Body of pancreas (tissue), 4 donors: Measurements from ENCODE around the gene UBR3. TPM values are rescaled to one million over a fixed set of nuclear protein-coding genes. Genes with fewer than 3 reads are reported as not detected.
"Not testable (repeated sequence)": the region's sequence is repeated elsewhere in the genome, so short reads cannot be mapped to it uniquely, and the experiment has no call there.

Source experiments
- ATAC-seq: fragments of 150-250 bp; one replicate; pipeline ENCODE4 v1.9.1; 2016
- DNase-seq, 4 donors: peaks; one replicate each; pipeline ENCODE4 v3.0.0-alpha.2; 2019
- H3K27ac ChIP-seq, 4 donors: fragments of 200-600 bp; sonication (generic); 1 replicate in 3 of 4; 2 replicates in 1 of 4; pipeline versions ENCODE4 v1.5.1 to v1.6.1; 2016 to 2019; ENCODE audit warnings: mild to moderate bottlenecking in 1 of 4, mixed read lengths in 1 of 4, moderate library complexity in 1 of 4
- H3K27me3 ChIP-seq, 2 donors: fragments of 200-600 bp; sonication (generic); one replicate each; pipeline ENCODE4 v1.6.0; 2016; ENCODE audit warnings: mild to moderate bottlenecking in 1 of 2
- H3K36me3 ChIP-seq, 2 donors: fragments of 200-600 bp; sonication (generic); replicated peaks in 1 of 2; 2 replicates each; pipeline ENCODE4 v1.5.1; 2016; ENCODE audit warnings: low read depth in 2 of 2; ENCODE audit not compliant: insufficient read depth in 1 of 2
- H3K4me1 ChIP-seq: fragments of 200-600 bp; sonication (generic); one replicate; pipeline ENCODE4 v1.6.0; 2016
- H3K4me3 ChIP-seq, 2 donors: fragments of 200-600 bp; sonication (generic); 1 replicate in 1 of 2; 2 replicates in 1 of 2; pipeline ENCODE4 v1.5.1; 2016 to 2019
- H3K9me3 ChIP-seq, 3 donors: fragments of 200-600 bp; sonication (generic); 1 replicate in 2 of 3; 2 replicates in 1 of 3; pipeline ENCODE4 v1.5.1; 2016
- POLR2A ChIP-seq, 3 donors: fragments of 450-650 bp; IDR thresholded peaks; one replicate each; pipeline ENCODE4 v1.6.1; 2016; ENCODE audit warnings: antibody characterized with exemption in 3 of 3, mild to moderate bottlenecking in 2 of 3
- WGBS, 2 donors: methylation state at CpG; one replicate each; pipeline ENCODE4 v1.1.5; 2017; 5-methylcytosine and 5-hydroxymethylcytosine counted together
- intact Hi-C: fragments of 100-400 bp; cut with DNase I; formaldehyde crosslinking; loops from one replicate; pipeline ENCODE4 v1.15.1; 2023
- total RNA-seq, 2 donors: library from RNA; depleted of rRNA; stranded (reverse); fragments of >200 nt; gene quantifications; one replicate each; pipeline ENCODE4 v1.1.0, GENCODE V29; 2016
- TF ChIP-seq, protein P1 (sequence below), 7 experiments: fragments of 450-650 bp in 4 of 7; fragments of 200-600 bp in 3 of 7; sonication (generic) in 3 of 7; IDR thresholded peaks; one replicate each; pipeline ENCODE4 v1.5.1; 2016 to 2019; ENCODE audit warnings: antibody characterized with exemption in 7 of 7

Gene UBR3
- total RNA-seq, 2 donors from 2014 or later: 30.1 to 52.1 TPM

DNA sequence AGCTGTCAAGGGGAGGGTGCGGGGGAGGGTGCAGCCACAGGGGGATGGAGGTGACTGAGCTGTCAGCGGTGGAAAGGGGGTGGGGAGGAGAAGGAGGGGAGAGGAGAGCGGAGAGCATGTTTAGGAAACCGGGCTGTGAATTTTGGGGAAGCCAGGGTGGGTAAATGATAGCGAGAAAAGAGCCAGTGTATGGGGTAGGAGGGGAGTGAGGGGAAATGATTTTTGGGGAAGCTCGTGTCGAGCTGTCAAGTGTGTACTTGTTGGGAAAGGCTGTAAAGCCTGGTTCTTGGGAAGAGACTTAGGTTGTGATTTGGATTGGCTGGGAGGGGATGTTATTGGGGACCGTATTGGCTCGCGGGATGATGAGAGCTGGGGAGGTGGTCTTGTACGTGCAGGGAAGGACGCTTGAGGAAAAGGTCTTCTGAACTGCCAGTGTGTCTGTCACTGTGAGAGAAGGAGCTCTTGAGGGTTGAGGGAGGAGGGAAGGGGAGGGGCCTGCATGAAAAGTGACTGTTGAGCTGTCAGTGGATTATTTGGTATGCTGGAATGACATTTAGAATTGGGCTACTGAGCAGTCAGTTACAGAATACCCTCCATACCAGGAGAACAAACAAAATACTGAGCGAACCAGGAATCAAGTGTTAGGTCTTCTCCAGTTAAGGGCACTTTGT, 1.0 kb downstream of the UBR3 start:
- TF ChIP-seq, protein P1, sequence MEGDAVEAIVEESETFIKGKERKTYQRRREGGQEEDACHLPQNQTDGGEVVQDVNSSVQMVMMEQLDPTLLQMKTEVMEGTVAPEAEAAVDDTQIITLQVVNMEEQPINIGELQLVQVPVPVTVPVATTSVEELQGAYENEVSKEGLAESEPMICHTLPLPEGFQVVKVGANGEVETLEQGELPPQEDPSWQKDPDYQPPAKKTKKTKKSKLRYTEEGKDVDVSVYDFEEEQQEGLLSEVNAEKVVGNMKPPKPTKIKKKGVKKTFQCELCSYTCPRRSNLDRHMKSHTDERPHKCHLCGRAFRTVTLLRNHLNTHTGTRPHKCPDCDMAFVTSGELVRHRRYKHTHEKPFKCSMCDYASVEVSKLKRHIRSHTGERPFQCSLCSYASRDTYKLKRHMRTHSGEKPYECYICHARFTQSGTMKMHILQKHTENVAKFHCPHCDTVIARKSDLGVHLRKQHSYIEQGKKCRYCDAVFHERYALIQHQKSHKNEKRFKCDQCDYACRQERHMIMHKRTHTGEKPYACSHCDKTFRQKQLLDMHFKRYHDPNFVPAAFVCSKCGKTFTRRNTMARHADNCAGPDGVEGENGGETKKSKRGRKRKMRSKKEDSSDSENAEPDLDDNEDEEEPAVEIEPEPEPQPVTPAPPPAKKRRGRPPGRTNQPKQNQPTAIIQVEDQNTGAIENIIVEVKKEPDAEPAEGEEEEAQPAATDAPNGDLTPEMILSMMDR (IDR thresholded peaks at IDR 0.05): no peak
- no peak for TF ChIP-seq POLR2A (IDR thresholded peaks at IDR 0.05)
- no peaks in the 10 kb centered on the region for H3K27me3 ChIP-seq
- H3K36me3 ChIP-seq: no peaks in the 10 kb centered on the region
- DNase-seq (peak in 3 of 4 donors; percentile 27 to 49 (median 40)), ATAC-seq (no peak)
- H3K4me1 ChIP-seq: peaks cover 36% of the 10 kb centered on the region
- H3K27ac ChIP-seq: peak overlapping the region; percentile 43 to 90 (median 70)
- H3K9me3 ChIP-seq: no peaks in the 10 kb centered on the region
- 0 to 1% methylated on average over 13 of the region's 13 CpGs for WGBS, 2 donors
- intact Hi-C loops: loop anchor here (10.0 kb wide), 1 partner anchor 97 kb away; no protein-coding TSS in a partner anchor
- peak overlapping the region; percentile 63 to 86 for H3K4me3 ChIP-seq

DNA sequence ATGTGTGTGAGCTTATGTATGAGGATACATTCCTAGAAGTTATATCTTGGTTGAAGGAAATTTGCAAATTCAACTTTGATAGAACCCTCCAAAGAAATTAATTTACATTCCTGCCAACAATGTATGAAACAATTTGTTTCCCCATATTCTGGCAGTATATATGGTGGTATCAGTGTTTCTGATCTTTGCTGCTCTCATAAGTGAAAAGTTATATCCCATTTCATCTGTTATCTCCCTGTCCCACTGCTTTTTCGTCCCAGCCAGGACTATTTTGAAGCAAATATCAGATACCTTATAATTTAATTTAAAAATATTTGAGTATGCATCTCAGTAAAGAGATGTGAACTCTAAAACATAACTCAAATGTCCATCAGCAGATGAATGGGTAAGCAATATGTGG, 7.1 kb downstream of the UBR3 start:
- TF ChIP-seq POLR2A (IDR thresholded peaks at IDR 0.05): no peak
- ATAC-seq: no peak
- no peaks in the 10 kb centered on the region for H3K36me3 ChIP-seq
- H3K4me3 ChIP-seq: no peak overlapping the region
- intact Hi-C loops: no loop called here
- no peaks in the 10 kb centered on the region for H3K9me3 ChIP-seq
- no peak overlapping the region for H3K27ac ChIP-seq
- 48 to 57% methylated on average over 1 of the region's 1 CpG for WGBS, 2 donors
- no peak for DNase-seq
- no peaks in the 10 kb centered on the region for H3K27me3 ChIP-seq
- peaks cover 35% of the 10 kb centered on the region for H3K4me1 ChIP-seq

DNA sequence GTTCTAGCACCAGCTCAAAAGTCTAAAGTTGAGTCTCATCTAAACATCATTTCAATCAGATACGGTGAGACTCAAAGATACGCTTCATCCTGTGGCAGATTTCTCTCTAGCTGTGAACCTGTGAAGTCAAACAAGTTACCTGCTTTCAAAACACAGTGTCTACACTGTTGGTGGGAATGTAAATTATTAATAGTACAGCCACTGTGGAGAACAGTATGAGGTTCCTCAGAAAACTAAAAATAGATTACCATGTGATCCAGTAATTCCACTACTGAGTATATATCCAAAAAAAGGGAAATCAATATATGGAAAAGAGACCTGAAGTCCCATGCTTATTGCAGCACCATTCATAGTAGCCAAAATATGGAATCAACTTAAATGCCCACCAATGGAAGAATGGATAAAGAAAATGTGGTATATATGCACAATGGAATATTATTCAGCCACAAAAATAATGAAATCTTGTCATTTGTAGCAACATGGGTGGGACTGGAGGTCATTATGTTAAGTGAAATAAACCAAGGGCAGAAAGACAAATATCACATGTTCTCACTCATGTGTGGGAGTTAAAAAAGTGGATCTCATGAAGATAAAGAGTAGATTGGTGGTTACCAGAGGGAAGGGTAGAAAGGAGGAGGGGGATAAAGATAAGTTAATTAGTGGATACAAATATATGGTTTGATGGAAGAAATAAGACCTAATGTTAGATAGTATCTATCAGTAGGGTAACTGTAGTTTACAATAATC, 11.7 kb downstream of the UBR3 start:
- no peak for DNase-seq
- H3K4me1 ChIP-seq: peaks cover 32% of the 10 kb centered on the region
- 64 to 67% methylated on average over 2 of the region's 2 CpGs for WGBS, 2 donors

DNA sequence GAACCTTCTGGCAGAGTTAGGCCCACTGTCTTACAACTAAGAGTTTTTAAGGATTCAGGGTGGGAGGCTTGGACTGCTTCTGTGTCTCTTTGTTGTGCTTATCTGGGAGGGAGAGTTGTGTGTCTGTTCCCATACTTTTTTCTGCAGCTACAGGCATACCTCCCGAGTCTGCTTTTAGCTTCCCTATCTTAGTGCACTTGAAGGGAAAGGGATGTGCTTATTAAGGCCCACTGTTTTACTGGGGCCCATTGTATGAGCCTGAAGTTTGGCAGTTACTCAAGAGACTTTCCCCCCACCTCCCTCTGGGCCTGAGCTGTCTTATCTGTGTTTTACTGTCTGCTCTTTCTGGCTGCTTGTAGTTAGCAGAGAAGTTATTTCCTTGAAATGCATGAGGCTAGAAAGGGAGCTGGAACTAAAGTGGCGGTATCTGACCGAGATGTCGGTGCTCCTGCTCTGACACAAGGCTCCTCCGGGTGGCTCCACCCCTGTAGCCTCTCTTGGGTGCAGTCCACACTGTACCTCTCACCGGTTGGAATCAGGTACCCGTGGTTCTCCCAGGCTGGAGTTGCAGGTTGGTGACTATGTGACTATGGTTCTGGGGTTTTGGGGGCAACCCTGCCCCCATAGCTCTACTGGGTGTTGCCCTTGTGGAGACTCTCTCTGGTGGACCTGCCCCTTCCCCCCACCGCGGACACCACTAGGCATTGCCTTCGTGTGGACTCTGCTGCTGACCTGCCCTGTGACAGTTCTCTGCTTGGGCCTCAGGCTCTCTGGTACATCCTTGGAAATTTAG, 12.9 kb downstream of the UBR3 start:
- DNase-seq (no peak), ATAC-seq (no peak)
- H3K9me3 ChIP-seq: no peaks in the 10 kb centered on the region
- no peak for TF ChIP-seq POLR2A (IDR thresholded peaks at IDR 0.05)
- TF ChIP-seq, protein P1 (IDR thresholded peaks at IDR 0.05): no peak
- peak overlapping the region in 1 of 4 donors; percentile 21 for H3K27ac ChIP-seq
- no peak overlapping the region for H3K4me3 ChIP-seq
- H3K36me3 ChIP-seq: no peaks in the 10 kb centered on the region
- 63 to 71% methylated on average over 8 to 10 of the region's 10 CpGs for WGBS, 2 donors
- H3K27me3 ChIP-seq: no peaks in the 10 kb centered on the region
- H3K4me1 ChIP-seq: peaks cover 30% of the 10 kb centered on the region
- intact Hi-C loops: no loop called here

More for the DNA sequence above, 11.7 kb downstream of the UBR3 start:
- ATAC-seq: no peak
- Histone ChIP-seq H3K4me3 (no peak overlapping the region), H3K36me3 (no peaks in the 10 kb centered on the region), H3K27ac (no peak overlapping the region), H3K27me3 (no peaks in the 10 kb centered on the region), H3K9me3 (no peaks in the 10 kb centered on the region)
- intact Hi-C loops: no loop called here
- TF ChIP-seq, protein P1 (IDR thresholded peaks at IDR 0.05): no peak
- no peak for TF ChIP-seq POLR2A (IDR thresholded peaks at IDR 0.05)

DNA sequence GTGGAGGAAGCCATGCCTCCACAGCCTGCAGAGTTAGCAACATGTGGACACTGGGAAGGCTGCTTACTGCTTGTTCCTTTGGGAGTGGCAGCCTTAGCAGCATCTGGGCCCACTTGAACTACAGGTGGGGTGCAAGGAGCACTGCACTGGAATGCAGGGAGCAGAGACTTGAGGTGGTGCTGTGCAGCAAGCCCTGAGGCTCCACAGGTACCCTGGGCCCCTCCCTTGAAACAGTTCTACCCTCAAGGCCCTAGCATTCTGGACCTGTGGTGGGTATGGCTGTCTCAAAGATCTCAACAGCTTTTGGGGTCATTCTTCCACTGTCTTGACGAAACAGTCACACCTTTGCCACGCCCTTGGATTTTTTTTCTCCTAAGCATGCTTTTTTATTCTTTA, 13.5 kb downstream of the UBR3 start:
- ATAC-seq (no peak), DNase-seq (no peak)
- intact Hi-C loops: no loop called here
- Histone ChIP-seq H3K27ac (no peak overlapping the region), H3K36me3 (no peaks in the 10 kb centered on the region), H3K4me1 (peaks cover 30% of the 10 kb centered on the region), H3K9me3 (no peaks in the 10 kb centered on the region), H3K27me3 (no peaks in the 10 kb centered on the region), H3K4me3 (no peak overlapping the region)
- no peak for TF ChIP-seq POLR2A (IDR thresholded peaks at IDR 0.05)
- TF ChIP-seq, protein P1 (IDR thresholded peaks at IDR 0.05): no peak
- WGBS, 2 donors: 93 to 97% methylated on average over 2 of the region's 2 CpGs

DNA sequence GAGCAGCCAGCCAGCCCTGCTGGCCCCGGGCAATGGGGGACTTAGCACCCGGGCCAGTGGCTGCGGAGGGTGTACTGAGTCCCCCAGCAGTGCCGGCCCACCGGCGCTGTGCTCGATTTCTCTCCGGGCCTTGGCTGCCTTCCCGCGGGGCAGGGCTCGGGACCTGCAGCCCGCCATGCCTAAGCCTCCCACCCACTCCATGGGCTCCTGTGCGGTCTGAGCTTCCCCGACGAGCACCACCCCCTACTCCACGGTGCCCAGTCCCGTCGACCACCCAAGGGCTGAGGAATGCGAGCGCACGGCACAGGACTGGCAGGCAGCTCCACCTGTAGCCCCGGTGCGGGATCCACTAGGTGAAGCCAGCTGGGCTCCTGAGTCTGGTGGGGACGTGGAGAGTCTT, 14.4 kb downstream of the UBR3 start:
- H3K9me3 ChIP-seq, H3K27me3 ChIP-seq, intact Hi-C loops, H3K36me3 ChIP-seq, DNase-seq, H3K27ac ChIP-seq, H3K4me3 ChIP-seq, ATAC-seq: not testable (repeated sequence)
- peaks cover 30% of the 10 kb centered on the region for H3K4me1 ChIP-seq
- WGBS, 2 donors: 96% methylated on average over 19 of the region's 24 CpGs; no CpG with 5 or more reads in 1 of the 2 donors
